IPS DF 4.7 (cell line): ENCODE data around the gene CAPN12.

Experiments used
- DNase-seq: peaks from one replicate; pipeline ENCODE4 v3.0.0-alpha.2; 2013; ENCODE audit warnings: low spot score; ENCODE audit errors: extremely low read depth

Gene CAPN12

DNA sequence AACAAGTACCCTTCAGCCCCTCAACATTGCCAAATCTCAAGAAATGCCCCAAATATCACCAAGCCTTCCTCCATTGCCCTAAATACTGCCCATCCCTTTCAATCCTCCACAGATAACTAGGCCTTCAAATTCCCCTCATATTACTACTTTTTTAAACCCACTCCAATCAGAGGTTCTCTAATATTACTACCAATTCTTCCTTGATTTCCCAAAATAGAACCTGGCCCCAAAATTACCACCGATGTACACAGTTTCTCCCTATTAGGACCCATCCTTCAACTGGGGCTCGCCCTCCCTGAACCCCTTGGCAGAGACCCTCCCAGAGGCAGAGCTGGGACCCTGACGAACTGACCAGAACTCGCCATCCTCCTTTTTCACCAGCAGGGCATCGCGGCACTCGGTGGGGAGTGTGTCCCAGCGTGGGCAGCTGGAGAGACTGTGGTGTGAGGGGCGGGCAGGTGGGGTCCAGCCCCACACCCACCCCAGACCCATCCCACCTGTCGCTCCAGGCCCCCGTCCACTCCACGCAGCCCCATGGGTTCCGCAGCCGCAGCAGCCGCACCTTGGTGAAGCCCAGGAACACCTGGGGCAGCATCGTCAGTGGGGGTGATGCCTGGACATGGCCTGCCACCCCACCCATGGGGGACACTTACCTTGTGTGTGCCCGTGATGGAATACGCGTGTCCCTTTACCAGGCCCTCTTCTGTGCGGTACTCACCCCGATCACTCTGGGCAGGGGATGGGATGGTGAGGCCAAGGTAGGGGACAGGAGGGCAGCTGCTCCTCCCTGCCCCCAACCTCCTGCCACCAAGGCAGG, 6.1 kb downstream of the CAPN12 start:
- DNase-seq: no peak

DNA sequence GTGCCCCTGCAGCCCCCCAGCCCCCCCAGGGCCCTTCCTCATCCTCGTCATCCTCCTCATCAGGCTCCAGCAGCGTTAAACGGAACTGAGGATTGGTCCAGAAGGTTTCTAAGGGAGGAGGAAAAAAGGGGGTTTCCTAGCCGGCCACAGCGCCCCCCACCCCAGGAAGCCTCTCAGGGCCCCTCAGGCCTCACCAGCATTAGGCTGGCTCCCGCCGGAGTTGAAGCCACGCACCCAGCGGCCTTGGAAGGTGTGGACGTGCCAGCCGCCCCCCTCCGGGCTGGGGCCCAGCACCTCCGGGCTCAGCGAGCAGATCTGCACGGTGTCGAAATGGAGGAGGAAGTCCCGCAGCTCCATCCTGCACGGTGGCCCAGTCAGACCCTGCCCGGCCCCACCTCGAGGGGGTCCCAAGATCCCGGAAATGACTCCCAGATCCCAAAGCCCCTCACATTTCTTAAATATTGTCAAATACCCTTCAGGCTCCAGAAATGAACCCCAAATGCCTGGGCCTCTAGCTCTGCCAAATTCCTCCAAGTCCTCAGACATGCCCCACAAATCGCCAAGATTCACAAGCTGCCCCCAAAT, 6.9 kb downstream of the CAPN12 start:
- no peak for DNase-seq

DNA sequence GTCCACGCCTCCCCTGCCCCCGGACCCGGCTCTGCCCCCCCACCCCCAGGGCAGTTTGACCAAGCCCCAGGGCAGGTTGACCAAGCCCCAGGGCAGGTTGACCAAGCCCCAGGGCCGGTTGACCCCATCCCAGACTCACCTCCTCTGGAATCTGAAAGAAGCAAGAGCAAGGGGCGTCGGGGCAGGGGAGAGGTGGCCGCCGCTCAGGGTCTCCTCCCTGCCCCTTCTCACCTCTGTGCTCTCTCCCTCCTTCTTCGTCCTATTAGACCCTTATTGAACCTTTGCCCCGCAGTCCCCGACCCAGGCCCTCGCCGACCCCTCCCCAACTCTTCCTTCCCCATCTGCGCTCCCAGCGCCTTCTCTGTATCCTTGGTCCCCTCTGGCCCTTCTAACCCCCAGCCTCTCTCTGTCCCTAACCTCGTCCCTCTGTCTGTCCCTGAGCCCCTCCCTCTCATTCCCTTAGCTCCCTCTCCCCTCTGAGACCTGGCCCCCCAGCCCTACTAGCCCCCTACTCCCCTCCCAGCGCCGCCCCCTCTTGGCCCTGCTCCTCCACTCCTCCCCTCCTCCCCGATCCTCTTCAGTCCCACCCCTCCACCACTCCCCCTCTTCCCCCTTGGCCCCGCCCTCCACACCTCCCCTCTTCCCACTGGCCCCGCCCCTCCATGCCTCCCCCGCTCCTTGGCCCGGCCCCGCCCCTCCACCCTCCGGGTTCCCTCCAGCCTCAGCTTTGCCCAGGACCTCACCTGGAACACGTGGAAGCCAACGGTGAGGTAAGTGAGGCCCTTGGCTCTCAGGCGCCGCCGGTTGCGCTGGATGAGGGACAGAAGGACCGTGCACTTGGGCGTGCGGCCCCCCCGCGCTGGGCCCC, 7.6 kb downstream of the CAPN12 start:
- no peak for DNase-seq

DNA sequence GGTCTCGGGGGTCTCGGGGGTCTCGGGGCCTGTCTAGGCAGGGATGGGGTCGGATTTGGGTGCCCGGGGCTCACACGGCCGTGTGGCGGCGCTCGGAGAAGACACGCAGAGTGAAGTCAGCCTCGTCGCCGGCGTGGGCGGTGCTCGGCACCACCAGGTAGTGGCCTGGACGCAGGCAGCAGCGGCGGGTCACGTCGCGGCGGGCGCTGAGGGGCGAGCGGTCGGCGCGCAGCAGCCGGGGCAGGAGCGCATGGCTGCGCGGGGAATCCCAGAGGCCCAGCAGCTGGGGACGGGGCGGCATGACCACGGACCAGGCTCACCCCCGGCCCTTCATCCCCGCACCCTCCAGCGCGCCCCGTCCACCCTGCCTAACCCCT, 8.2 kb downstream of the CAPN12 start:
- no peak for DNase-seq

DNA sequence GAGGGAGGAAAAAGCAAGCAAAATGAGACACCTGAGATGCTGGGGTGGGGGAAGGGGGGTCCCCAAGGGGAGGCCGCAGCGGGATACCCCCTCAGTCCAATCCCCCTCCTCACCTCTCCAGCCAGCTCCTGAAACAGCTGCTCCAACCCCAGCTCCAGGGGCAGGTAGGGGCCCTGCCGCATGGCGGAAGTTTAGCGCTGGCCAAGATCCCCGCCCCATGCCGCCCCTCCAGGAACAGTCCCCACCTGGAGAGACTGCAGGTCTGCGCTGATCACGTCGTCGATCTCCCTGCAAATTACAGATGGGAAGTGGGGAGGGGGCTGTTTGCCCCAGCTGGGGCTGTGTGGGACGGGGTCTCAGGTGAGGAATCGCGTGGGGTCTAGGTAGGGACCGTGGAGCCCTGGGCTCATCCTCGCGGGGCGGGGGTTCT, 9.0 kb downstream of the CAPN12 start:
- DNase-seq: no peak

DNA sequence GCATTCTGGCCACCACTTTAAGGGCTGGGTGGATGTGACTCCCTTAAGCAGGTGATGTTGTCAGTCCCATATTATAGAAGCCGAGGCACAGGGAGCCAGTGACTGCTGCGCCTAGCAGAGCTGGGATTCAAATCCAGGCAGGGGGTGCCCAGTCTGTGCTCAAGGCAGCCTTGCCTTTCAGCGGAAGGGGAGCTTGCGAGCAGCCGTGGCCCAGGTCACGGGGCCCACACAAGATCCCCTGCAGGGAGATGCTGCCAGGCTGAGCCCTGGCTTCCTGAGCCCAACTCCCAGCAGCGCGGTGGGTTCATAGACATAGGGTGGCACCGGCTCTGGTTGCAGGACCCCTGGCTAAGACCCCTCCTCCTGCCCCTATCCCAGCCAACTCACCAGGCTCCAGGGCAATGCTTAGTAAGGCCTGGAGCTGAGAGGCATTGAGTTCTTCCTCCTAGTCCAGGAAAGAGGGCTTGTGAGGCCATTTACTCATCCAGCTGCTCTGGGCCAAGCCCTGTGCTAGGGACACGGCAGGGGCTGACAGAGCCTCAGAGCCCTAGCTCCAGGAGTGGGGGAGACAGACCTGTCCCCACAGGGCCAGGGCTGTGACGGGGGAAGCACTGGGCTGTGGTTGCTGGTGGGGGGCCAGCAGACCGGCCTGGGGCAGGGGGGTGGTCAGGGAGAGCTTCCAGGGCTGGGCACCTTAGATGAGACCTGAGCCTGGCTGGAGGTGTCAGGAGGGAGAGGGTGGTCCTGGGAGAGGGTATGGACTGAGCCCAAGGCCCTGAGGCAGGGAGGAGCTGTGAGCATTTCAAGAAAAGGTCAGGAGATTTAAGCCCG, 9.6 kb downstream of the CAPN12 start:
- DNase-seq: no peak

DNA sequence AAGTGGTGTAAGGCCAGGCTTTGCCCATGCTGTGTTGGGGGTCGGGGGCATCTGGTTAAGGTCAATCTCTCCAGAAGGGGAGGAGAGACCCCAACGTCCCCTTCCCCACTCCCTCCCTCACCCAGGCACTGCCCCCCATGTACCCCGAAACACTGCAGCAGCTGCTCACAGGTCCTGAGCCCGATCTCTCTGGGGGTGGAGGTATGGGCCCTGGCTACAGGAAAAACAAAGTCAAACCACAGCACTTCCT, 10.2 kb downstream of the CAPN12 start:
- DNase-seq: no peak

DNA sequence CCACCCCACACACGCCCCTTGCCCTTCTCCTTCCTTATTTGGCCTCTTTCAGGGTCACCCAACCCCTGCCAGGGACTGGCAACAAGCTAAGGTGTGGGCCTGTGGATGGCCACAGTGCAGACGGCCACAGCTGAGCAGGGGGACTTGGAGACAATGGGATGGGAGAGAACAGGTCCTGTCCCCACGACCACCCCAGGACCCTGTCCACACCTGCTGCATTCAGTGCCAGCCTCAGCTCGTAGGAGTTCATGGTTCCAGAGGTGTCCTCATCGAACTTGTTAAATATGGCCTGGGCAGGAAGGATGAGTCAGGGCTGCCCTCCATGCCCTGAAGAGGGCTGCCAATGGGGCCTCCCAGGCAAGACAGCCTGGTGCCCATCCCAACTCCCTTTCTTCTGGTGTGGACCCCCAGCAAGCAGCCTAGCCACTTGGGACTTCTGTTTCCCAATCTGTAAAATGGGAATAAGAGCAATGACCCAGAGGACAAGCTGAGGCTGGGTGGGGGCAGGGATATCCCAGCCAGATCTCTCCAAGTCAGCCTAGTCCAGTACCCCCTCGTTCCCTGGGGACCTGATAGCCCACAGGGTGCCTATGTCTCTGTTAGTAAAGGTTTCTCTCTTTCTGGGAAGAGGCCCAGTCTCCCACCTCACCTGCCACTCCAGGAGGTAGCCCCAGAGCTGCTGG, 10.6 kb downstream of the CAPN12 start:
- no peak for DNase-seq

DNA sequence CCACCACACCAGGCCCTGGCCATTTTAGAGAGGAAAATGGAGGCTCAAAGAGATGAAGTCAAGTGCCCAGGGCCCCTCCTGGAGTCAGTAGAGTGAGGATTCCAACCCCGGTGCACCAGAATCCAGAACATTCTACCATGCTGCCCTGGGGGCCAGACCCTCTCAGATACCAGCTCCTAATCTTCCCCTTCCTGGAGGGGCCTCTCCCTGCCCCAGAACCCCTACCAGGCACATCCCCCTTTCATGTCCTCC, 11.1 kb downstream of the CAPN12 start:
- DNase-seq: no peak

DNA sequence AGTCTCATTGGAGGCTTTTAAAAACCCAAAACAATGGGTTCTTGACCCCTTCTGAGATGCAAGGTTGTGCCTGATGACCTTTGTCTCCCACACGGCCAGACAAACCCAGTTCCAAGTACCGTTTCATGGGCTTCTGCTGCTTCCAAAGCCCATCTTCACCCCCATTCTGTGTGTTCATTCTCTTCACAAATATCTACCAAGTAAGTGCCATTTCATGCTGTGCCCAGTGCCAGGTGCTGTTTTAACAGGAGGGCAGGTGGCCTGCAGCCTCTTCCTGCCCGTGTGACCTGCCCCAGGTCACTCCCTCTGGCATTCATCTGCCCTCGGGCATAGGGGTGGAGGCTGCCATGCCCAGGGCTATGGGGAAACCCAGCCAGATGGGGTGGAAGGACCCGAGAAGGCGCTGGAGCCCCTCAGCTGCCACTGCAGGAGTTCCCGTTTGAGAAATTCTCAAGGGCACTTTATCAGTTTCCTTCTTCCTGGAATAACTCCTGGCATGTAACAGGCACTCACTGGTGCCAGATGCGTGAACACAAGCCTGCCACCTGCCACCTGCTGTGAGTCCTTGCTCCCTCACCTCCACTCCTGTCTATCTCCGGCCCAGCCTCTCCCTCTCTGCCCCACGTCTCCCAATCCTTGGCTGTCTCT, 12.5 kb downstream of the CAPN12 start:
- no peak for DNase-seq

DNA sequence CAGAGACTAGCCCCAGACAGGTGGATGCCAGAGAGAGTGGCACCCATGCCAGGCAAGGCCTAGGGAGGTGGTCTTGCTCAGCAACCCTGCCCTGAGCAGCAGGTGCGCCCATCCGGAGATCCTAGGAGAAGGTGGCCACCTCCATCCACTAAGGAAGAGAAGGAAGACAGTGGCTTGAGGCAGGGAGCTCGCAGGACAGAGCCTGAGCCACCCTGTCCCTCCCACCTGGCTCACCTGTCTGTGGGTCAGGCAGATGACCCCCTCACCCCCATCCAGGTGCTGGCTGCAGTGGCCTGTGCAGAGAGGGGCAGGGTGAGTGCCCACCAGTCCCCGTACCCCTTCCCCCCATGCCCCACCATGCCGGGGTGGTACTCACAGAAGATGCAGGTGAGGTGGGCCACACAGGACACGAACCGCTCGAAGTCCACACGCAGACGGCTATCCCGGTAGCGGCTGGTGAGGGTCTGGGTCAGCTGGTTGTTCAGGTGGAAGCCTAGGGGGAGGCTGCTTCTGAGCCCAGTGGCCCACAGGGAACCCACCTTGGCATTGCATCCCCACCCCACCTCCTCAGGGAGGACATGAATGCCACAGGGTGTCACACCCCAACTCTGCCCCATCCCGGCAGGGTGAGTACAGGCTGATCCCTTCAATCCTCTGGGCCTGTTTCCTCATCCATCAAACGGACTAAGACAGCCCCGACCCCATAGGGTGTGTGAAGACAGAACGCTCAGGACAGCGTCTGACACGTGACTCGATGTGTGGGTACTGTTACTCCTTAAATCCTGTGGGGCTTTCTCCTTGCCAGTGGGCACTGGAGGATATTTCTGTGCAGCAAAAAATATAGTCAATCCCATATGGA, 13.3 kb downstream of the CAPN12 start:
- DNase-seq: no peak

DNA sequence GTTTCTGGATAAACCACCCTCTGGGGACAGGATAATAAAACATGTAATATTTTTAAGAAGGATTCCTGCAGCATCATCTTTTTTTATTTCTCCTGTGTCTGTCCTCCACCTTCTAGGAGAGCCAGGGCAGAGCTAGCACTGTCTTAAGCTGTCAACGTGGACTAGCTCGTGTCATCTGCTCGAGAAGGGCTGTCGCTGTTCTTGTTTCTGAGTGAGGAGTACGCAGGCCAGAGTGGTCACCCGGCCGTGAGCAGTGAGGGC, 13.9 kb downstream of the CAPN12 start:
- DNase-seq: no peak

DNA sequence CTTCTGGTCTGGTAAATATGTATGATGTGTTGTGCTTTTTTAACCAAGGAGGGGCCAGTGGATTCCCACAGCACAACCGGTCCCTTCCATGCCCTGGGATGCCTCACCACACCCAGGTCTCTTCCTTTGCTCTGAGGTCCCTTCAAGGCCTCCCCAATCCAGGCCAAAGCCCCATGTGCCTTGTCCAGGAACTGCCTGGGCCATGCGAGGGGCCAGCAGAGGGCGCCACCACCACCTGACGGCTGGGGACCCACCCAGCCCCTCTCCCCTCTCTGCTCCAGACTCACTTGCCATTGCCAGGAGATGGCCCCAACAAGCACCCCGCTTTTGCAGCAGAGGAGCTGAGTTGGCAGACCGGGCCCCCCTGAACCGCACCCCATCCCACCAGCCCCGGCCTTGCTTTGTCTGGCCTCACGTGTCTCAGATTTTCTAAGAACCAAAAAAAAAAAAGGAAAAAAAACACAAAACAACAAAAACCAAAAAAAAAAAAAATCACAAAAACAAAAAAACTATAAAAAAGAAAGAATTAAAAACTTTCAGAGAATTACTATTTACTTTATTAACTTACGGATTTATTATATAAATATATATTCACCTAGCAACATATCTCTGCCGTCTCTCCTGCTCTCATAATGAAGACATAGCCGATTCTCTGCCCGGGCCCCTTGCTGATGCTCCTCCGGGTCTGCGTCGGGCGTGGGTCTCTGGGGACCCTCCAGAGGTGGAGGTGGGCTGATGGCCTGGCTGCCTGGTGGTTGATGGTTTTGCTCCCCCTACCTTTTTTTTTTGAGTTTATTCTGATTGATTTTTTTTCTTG, 14.4 kb downstream of the CAPN12 start:
- DNase-seq: no peak

DNA sequence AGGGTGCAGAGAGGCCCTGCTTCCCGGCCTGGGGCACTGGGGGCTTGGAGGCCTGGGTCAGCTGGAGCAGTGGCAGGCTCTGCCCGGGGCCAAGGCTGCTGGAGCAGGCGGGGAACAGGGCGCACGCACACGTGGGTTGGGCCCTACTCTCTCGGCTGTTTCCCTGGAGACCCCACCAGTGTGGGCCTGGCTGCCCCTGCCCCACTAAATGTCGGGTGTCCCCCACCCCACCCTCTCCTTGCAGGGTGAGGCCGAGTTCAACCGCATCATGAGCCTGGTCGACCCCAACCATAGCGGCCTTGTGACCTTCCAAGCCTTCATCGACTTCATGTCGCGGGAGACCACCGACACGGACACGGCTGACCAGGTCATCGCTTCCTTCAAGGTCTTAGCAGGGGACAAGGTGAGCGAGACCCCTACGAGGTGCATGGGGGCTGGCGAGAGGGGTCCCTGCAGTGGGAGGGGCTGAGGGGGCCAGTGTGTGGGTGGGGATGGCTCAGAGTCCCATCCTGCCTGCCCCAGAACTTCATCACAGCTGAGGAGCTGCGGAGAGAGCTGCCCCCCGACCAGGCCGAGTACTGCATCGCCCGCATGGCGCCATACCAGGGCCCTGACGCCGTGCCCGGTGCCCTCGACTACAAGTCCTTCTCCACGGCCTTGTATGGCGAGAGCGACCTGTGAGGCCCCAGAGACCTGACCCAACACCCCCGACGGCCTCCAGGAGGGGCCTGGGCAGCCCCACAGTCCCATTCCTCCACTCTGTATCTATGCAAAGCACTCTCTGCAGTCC, 15.3 kb downstream of the CAPN12 start:
- DNase-seq: no peak

DNA sequence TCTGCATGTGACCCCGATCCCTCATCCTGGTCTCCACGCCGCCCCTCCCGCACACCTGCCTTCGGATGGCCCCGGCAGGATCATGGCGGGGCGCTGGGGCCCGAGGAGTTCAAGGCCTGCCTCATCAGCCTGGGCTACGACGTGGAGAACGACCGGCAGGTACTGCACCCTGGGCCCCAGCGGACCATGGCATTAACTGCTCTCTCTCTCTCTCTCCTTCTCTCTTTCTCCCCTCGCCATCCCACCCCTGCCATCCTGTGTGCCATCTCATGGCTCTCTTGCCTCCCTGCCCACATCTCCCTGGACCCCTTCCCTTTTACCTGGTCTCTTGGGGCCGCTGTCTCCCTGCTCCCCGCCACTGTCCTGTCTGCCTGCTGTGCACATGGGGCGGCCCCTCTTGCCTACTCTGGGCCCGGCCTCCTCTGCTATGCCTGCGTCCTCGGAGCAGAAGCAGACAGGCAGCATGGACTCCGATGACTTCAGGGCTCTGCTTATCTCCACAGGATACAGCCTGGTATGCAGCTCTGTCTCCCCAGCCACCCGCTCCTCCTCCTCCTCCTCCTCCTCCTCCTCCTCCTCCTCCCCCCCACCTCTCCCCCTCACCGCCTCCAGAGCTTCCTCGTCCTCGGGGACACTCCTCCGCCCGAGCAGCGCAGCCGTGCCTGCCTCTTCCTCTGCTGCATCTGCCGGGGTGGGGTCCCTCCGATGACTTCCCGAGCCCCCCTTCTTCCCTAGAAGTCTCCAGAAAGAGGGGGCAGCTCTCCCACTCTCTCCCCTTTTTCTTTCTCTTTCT, 16.2 kb downstream of the CAPN12 start:
- no peak for DNase-seq

DNA sequence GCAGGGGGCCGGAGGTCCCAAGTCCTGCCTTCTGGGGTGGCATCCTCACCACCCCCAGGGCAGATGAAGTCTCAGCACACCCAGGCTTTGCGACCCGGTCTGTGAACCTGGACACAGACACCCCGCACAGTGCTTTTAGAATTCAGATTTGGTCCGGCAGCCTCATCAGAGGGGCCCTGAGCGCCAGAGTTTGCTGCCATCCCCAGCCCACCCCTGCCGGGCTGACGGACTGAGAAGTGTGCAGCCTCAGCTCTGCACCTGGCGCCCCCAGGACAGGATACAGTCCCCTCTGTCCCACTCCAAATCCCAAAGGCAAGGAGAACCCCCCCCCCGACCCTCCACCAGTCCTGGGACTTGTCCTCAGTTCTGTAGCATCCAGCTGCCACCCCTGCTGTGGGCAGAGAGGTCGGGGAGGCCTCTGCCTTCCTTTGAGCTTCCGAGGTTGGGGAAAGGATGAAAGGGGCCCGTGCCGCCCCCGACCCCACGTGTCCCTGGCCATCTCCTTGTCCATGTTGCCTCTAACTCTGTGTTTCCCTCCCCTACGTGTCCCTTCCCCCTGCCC, 16.9 kb downstream of the CAPN12 start:
- DNase-seq: no peak

DNA sequence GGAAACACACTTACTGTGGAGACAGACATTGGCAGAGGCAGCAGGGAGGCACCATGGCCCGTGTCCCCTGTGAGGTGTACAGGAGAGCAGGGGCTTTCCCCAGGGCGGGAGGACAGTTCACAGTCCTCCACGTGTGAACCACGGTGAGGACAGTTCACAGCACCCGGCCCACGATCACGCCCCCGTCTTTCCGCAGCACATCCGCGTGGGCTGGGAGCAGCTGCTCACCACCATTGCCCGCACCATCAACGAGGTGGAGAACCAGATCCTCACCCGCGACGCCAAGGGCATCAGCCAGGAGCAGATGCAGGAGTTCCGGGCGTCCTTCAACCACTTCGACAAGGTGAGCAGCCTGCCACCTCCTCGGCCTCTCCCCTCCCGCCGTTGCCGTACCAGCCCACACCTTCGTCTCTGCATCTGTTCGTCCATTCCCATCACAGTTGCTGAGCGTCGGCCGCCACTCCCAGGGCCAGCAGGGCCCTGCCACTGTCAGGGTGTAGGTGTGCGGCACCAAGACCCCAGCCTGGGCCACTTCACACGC, 17.4 kb downstream of the CAPN12 start:
- DNase-seq: no peak
